ENCODE measurements around the gene ERC1.
"Not testable (repeated sequence)": the region's sequence is repeated elsewhere in the genome, so short reads cannot be mapped to it uniquely, and the experiment has no call there.

Gene ERC1

GRCh38 chr12:981961-982360, 9.1 kb upstream of the ERC1 start:
- no peak for DNase-seq

GRCh38 chr12:988646-989045, 2.4 kb upstream of the ERC1 start:
- DNase-seq = no peak

GRCh38 chr12:989051-989450, 2.0 kb upstream of the ERC1 start:
- DNase-seq = no peak

- DNase-seq = peak in 38 of 58 donors; percentile 3 to 82 (median 58)
These were observed 1.0 kb upstream of the ERC1 start for GRCh38 chr12:989751-990660.

- peak in 21 of 58 donors; percentile 2 to 78 (median 56) for DNase-seq
These were observed 619 bp downstream of the ERC1 start for GRCh38 chr12:991350-992333.

GRCh38 chr12:992647-993046, 1.6 kb downstream of the ERC1 start:
- no peak for DNase-seq

GRCh38 chr12:996881-997280, 5.9 kb downstream of the ERC1 start:
- no peak for DNase-seq

GRCh38 chr12:997505-997904, 6.5 kb downstream of the ERC1 start:
- no peak for DNase-seq

GRCh38 chr12:998020-998874, 7.2 kb downstream of the ERC1 start:
- DNase-seq = no peak

GRCh38 chr12:999736-1000135, 8.7 kb downstream of the ERC1 start:
- DNase-seq = not testable (repeated sequence)

- no peak for DNase-seq
These were observed 10.5 kb downstream of the ERC1 start for GRCh38 chr12:1001507-1001906.

- DNase-seq = no peak
These were observed 12.7 kb downstream of the ERC1 start for GRCh38 chr12:1003600-1004271.

- no peak for DNase-seq
These were observed 15.2 kb downstream of the ERC1 start for GRCh38 chr12:1006255-1006654.

- DNase-seq = no peak
These were observed 16.3 kb downstream of the ERC1 start for GRCh38 chr12:1007276-1007675.

- no peak for DNase-seq
These were observed 17.0 kb downstream of the ERC1 start for GRCh38 chr12:1007994-1008393.

- no peak for DNase-seq
These were observed 20.1 kb downstream of the ERC1 start for GRCh38 chr12:1011091-1011490.

GRCh38 chr12:1013618-1014489, 22.8 kb downstream of the ERC1 start:
- DNase-seq = no peak

GRCh38 chr12:1019283-1019682, 28.3 kb downstream of the ERC1 start:
- no peak for DNase-seq

GRCh38 chr12:1020389-1020788, 29.4 kb downstream of the ERC1 start:
- no peak for DNase-seq

All from anterior cingulate cortex (tissue), 58 donors.